Right lobe of liver (tissue), 4 donors: Measurements from ENCODE around the gene SPATS2L.

Experiments
- CTCF ChIP-seq, 4 donors: fragments of 200-600 bp in 3 of 4; fragments of 450-650 bp in 1 of 4; IDR thresholded peaks; one replicate each; pipeline versions ENCODE4 v1.5.1 to v1.8.0; 2016 to 2022; ENCODE audit warnings: antibody characterized with exemption in 4 of 4, mild to moderate bottlenecking in 2 of 4
- POLR2A ChIP-seq: fragments of 450-650 bp; IDR thresholded peaks from one replicate; pipeline ENCODE4 v1.6.1; 2017; ENCODE audit warnings: antibody characterized with exemption, mild to moderate bottlenecking
- donor health status: DM: no; HTN: no; CAD: no.
- donor health status: DM: no; HTN: no; CAD: no.
- donor health status: DM: no; HTN: yes; CAD: no.

GRCh38 chr2:200338692-200339091, 32.2 kb downstream of the SPATS2L start:
- TF ChIP-seq CTCF (IDR thresholded peaks at IDR 0.05) (no peak), POLR2A (no peak)
